ENCODE measurements around the gene DAZAP2.
"Not testable (repeated sequence)": the region's sequence is repeated elsewhere in the genome, so short reads cannot be mapped to it uniquely, and the experiment has no call there.

DAZAP2 gene

DNA sequence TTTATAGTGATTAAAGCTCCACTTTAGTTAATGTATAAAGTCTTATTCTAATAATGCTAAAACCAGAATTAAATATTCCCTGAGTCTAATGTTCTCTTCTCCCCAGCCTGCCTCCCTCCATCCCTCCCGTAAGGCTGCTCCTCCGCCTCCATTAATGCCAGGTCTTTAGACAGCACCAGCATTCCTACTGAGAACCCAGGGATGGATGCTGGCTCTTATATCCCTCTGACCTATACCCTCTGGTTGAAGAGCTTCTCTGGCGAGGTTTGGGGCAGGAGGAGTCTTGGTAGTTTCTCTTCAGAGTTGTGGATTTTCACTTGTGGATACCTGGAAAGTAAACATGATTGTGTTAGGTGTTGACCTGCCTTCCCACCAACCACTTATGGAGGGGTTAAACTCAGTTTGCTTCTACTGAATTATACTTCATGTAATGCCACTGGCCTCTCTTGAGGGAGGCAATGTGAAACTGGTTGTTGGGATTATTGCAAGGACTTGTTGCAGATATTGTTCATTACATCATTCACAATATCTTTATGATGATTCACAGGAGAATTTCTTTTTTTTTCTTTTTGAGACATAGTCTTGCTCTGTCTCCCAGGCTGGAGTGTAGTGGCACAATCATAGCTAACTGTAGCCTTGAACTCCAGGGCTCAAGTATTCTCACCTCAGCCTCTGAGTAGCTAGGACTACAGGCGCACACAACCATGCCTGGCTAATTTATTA lies 42.7 kb downstream of the DAZAP2 start:
- DNase-seq, result no peak
- TF ChIP-seq GATA1 (IDR thresholded peaks at IDR 0.05; ENCODE audit: low read depth, low read length) (no peak), POLR2A (IDR thresholded peaks at IDR 0.05; ENCODE audit: low read length) (no peak)

DNA sequence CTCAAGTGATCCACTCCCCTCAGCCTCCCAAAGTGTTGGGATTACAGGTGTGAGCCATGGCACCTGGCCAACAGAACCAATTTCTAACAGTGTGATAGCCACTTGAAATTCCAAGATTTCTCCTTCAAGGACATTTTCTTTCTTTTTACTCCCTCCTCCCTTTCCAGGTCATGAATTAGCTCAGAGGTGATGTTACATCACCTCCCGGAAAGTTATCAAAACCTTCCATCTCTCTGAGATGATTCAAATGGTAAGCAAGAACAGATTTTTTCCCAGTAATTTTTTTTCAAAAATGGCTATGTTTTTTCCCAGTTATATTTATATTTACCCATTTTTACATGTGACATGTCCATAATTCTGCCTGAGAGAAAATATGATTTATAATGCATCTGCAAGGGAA lies 47.2 kb downstream of the DAZAP2 start:
- TF ChIP-seq GATA1 (IDR thresholded peaks at IDR 0.05; ENCODE audit: low read depth, low read length), result no peak
- no peak for TF ChIP-seq POLR2A (IDR thresholded peaks at IDR 0.05; ENCODE audit: low read length)
- no peak for DNase-seq

GRCh38 chr12:51291603-51292513 lies 53.2 kb downstream of the DAZAP2 start:
- not testable (repeated sequence) for DNase-seq

Data from erythroblast (primary cell).